Effector CD8-positive, alpha-beta T cell (primary cell): Measurements from ENCODE around the gene PREX1.
"Not testable (repeated sequence)": the region's sequence is repeated elsewhere in the genome, so short reads cannot be mapped to it uniquely, and the experiment has no call there.

Experiments
- DNase-seq: peaks from one replicate; lab custom pipeline; 2025; lab: John Stamatoyannopoulos, UW

Gene PREX1

GRCh38 chr20:48794360-48794759, 33.4 kb downstream of the PREX1 start:
- DNase-seq, result no peak

DNA sequence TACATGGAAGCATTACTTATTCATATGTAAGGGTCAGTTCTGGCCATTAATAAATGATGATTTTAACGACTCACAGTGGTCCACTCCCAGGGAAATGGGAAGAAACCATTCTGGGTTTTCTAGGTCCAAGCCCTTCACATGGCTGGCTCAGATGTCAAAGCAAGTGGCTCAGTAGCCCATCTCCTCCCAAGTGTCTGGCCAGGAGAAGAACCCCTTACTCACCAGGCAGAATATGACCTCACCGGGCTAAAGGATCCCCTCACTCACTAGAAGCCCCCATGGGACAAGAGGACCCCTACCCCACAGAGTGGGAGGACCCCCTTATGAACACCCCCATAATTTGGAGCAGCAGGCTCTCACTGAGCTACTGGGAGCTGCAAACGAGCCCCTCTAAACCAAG, 34.0 kb downstream of the PREX1 start:
- DNase-seq, result no peak

DNA sequence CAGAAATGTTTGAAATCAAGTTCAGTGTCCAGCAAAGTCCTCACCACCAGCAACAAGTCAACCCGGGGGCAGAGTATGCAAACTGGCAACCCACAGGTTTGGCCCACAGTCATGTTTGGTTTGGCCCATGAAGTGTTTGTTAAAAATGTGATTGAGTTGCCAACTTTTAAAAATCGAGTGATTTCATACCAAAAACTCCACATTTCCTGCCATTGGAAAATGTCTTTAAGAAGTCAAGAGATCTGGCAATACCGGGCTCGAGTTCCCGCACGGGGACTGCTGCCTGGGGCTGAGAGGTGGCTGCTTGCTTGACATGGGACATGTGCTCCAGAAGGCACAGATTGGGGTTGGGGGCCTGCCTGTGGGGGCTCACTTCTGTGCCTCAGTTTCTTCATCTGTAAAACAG, 36.1 kb downstream of the PREX1 start:
- no peak for DNase-seq

- no peak for DNase-seq
Observed at GRCh38 chr20:48791014-48791413, 36.8 kb downstream of the PREX1 start.

GRCh38 chr20:48790473-48791003, 37.3 kb downstream of the PREX1 start:
- DNase-seq, result no peak

GRCh38 chr20:48789781-48790472, 37.9 kb downstream of the PREX1 start:
- DNase-seq, result no peak

GRCh38 chr20:48789185-48789668, 38.6 kb downstream of the PREX1 start:
- no peak for DNase-seq

DNA sequence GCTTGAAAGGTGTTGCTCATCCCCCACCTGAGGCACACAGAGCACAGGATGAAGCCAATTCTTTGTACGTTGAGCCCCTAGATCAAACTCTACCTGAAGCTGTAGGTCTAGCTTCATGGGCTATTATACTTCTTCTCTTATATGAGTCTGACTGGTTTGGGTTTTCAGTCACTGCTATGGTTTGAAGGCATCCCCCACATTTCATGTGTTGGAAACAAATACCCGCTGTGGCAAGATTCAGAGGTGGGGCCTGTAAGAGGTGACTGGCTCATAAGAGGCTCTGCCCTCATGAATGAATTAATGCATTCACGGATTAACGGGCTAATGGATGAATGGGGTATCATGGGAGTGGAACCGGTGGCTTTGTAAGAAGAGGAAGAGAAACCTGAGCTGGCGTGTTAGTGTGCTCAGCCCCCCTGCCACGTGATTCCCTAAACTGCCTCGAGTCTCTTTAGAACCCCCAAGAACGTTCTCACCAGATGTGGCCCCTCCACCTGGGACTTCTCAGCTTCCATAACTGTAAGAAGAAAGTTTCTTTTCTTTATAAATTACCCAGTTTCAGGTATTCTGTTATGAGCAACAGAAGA, 39.2 kb downstream of the PREX1 start:
- DNase-seq, result no peak

DNA sequence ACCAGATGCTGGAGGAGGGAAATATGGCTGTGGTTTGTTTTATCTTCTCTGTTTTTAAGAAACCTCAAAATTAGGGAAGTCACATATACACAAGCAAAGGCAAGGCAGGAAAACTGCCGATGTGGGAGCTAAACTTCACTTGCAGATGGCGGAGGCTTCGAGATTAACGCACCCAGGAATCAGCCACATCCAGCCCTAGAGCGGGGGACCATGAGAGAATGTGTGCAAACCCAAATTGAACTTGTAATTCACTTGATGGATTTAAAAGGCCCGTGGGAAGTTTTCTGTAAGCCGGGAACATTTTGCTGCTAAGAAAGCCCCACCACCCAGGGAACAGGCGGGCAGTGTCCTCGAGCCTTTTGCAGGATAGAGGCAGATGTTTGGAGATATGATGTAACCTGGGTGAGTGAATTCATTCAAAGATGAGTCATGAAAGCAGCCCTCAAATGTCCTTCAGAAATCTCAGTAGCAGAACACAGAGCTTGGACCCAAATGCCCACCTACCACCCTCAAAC, 39.9 kb downstream of the PREX1 start:
- DNase-seq, result no peak

GRCh38 chr20:48786951-48787705, 40.7 kb downstream of the PREX1 start:
- no peak for DNase-seq

DNA sequence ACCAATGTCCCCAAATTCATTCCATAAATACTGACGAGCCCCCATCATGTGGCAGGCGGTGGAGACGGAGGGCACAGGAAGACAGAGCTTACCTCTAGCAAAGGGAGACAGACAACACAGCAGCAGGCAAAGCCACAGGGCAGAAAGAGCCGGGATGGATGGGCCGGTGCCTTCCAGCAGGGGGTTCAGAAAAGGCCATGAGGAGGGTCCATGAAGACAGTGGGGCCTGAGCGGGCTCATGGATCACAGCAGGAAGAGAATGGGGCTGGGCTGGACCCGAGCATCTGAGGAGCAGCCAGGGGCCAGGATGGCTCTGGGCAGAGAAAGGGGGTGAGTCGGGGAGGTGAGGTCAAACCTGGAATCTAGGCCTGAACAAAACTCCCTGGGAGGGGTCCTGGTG, 42.0 kb downstream of the PREX1 start:
- no peak for DNase-seq

DNA sequence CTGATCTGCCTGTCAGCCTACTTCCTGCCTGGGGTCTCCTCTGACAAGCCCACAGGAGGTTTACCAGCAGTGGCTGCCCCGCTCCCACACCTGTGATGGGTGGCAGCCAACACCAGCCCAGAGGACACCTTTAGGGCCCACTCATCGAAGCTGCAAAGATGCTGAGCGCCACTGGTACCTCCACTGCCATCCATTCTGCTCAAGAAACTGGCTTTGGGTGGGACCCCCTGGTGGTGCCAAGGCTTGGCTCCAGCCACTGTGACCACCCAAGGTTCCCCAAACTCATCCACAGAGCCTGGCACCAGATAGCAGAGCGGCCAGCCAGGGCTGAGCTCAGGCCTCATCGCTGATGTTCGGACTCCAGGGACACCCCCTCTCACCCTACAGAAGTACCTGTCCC, 42.5 kb downstream of the PREX1 start:
- DNase-seq, result no peak

GRCh38 chr20:48784273-48784641, 43.5 kb downstream of the PREX1 start:
- DNase-seq, result no peak

GRCh38 chr20:48783533-48784272, 44.1 kb downstream of the PREX1 start:
- no peak for DNase-seq

GRCh38 chr20:48782901-48783308, 44.9 kb downstream of the PREX1 start:
- no peak for DNase-seq

- DNase-seq, result no peak
Observed at GRCh38 chr20:48782053-48782452, 45.7 kb downstream of the PREX1 start.

- no peak for DNase-seq
Observed at GRCh38 chr20:48781634-48782033, 46.2 kb downstream of the PREX1 start.

- DNase-seq, result no peak
Observed at GRCh38 chr20:48779435-48779834, 48.4 kb downstream of the PREX1 start.

DNA sequence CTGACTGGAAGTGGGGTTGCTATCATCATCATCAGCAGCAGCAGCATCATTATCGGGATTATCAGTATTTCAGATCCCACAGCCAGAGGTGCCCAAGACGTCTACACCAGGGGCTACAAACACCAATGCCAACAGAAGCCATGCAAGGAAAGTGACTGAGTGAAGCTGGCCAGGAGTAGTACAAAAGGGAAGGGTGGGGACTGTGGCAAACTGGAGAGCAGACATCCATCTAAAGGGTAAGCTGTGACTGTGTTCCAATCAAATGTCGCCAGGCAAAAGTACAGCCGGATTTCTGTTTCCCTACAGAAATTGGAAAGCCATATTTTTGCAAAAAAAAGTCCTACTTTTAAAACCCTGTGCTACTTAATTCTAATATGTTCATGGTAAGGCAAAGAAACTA, 50.0 kb downstream of the PREX1 start:
- DNase-seq, result no peak

DNA sequence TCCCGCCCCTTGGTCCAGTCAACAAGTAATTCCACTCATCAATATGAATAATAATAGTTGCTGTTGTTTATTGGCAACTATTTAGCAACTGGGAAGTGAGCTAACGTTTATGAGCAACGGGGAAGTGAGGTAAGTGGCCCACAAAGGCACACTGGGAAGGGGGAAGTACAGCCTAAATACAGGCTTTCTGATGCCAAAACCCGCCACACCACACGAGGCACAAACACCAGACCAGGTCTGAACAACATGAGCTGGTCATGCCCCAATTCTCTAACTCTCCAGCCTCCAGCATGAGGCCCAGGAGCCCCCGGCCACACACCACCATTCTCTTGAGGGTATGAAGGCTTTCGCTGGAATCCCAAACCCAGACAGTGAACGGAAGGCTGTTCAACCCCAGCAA, 50.8 kb downstream of the PREX1 start:
- DNase-seq, result no peak

GRCh38 chr20:48776306-48776705, 51.5 kb downstream of the PREX1 start:
- no peak for DNase-seq

- DNase-seq, result not testable (repeated sequence)
Observed at GRCh38 chr20:48775545-48775944, 52.3 kb downstream of the PREX1 start.
